ENCODE data around the gene VAPB. TPM values are rescaled to one million over a fixed set of nuclear protein-coding genes. Genes with fewer than 3 reads are reported as not detected.

VAPB gene
- total RNA-seq, 5 donors from 2014 or later (not counting 1 experiment from before 2014, with no cell fraction given): 26.4 to 35.0 (median 30.8) TPM

GRCh38 chr20:58349570-58349969 is 39.5 kb upstream of the VAPB start:
- H3K4me3 Mint-ChIP-seq: no peak overlapping the region
- H3K27ac Mint-ChIP-seq: no peak overlapping the region
- 40% methylated on average over 1 of the region's 3 CpGs for WGBS (ENCODE audit: insufficient coverage)
- ATAC-seq (replicated peaks in 1 of 4) (no peak), DNase-seq (no peak)
- H3K36me3 Mint-ChIP-seq: peaks cover 57% of the 10 kb centered on the region
- H3K4me1 Mint-ChIP-seq: peaks cover 0 to 14% (median 0%) of the 10 kb centered on the region in 3 donors
- Histone ChIP-seq H3K9me3 (no peaks in the 10 kb centered on the region), H3K27me3 (replicated peaks in 1 of 2; ENCODE audit: control insufficient read depth in 2 of 2, extremely low read depth in 1 of 2, insufficient read depth in 2 of 2, low read length in 1 of 2) (no peaks in the 10 kb centered on the region), H3K4me3 (ENCODE audit: control insufficient read depth in 1 of 2, extremely low read depth in 1 of 2, low read length in 1 of 2) (no peak overlapping the region), H3K36me3 (ENCODE audit: control insufficient read depth in 2 of 2, extremely low read depth in 1 of 2, insufficient read depth in 1 of 2, low read length in 1 of 2) (peaks cover 0 to 48% of the 10 kb centered on the region in 2 donors), H3K27ac (ENCODE audit: low read length) (no peak overlapping the region), H3K4me1 (ENCODE audit: control insufficient read depth in 1 of 2, extremely low read depth in 1 of 2, insufficient read depth in 2 of 2, low read length in 2 of 2) (no peaks in the 10 kb centered on the region)
- ChIA-PET POLR2A (no interaction called here), CTCF (no interaction called here)
- peaks cover 0 to 4% (median 0%) of the 10 kb centered on the region in 3 donors for H3K9me3 Mint-ChIP-seq
- no peaks in the 10 kb centered on the region for H3K27me3 Mint-ChIP-seq

GRCh38 chr20:58352468-58352867 is 36.6 kb upstream of the VAPB start:
- DNase-seq (no peak), ATAC-seq (replicated peaks in 1 of 4) (no peak)
- H3K27ac ChIP-seq (ENCODE audit: low read length): no peak overlapping the region
- no peak overlapping the region for H3K27ac Mint-ChIP-seq
- H3K27me3 Mint-ChIP-seq: no peaks in the 10 kb centered on the region
- peaks cover 0 to 43% of the 10 kb centered on the region in 2 donors for H3K36me3 ChIP-seq (ENCODE audit: control insufficient read depth in 2 of 2, extremely low read depth in 1 of 2, insufficient read depth in 1 of 2, low read length in 1 of 2)
- no peaks in the 10 kb centered on the region for H3K4me1 ChIP-seq (ENCODE audit: control insufficient read depth in 1 of 2, extremely low read depth in 1 of 2, insufficient read depth in 2 of 2, low read length in 2 of 2)
- no peak overlapping the region for H3K4me3 Mint-ChIP-seq
- H3K4me3 ChIP-seq (ENCODE audit: control insufficient read depth in 1 of 2, extremely low read depth in 1 of 2, low read length in 1 of 2): no peak overlapping the region
- ChIA-PET POLR2A (interaction anchor here in 1 of 2 donors (0.5 kb wide), 1 partner anchor 20 kb away, joined by 3 read pairs; no protein-coding TSS in a partner anchor), CTCF (no interaction called here)
- no peaks in the 10 kb centered on the region for H3K9me3 Mint-ChIP-seq
- no peaks in the 10 kb centered on the region for H3K27me3 ChIP-seq (replicated peaks in 1 of 2; ENCODE audit: control insufficient read depth in 2 of 2, extremely low read depth in 1 of 2, insufficient read depth in 2 of 2, low read length in 1 of 2)
- H3K4me1 Mint-ChIP-seq: no peaks in the 10 kb centered on the region
- WGBS (ENCODE audit: insufficient coverage): no CpG with 5 or more reads among the region's 2 CpGs
- H3K9me3 ChIP-seq: no peaks in the 10 kb centered on the region
- H3K36me3 Mint-ChIP-seq: peaks cover 42% of the 10 kb centered on the region

GRCh38 chr20:58359441-58359840 is 29.6 kb upstream of the VAPB start:
- WGBS (ENCODE audit: insufficient coverage): 100% methylated on average over 5 of the region's 8 CpGs
- POLR2A ChIA-PET: interaction anchor here (0.6 to 0.7 kb wide), 4 partner anchors 13 to 480 kb away, joined by 3 to 9 read pairs (median 6); no protein-coding TSS in a partner anchor
- H3K4me3 ChIP-seq (ENCODE audit: control insufficient read depth in 1 of 2, extremely low read depth in 1 of 2, low read length in 1 of 2): no peak overlapping the region

GRCh38 chr20:58360936-58361335 is 28.1 kb upstream of the VAPB start:
- no peaks in the 10 kb centered on the region for H3K4me1 ChIP-seq (ENCODE audit: control insufficient read depth in 1 of 2, extremely low read depth in 1 of 2, insufficient read depth in 2 of 2, low read length in 2 of 2)
- H3K4me3 Mint-ChIP-seq: no peak overlapping the region
- no peak overlapping the region for H3K27ac Mint-ChIP-seq
- CTCF ChIA-PET: interaction anchor here (0.6 to 1.4 kb wide), 3 partner anchors 10 to 164 kb away, joined by 3 to 5 read pairs (median 3); partner anchors contain the start of gene VAPB (in 1 of the 2)
- POLR2A ChIA-PET: interaction anchor here in 1 of 2 donors (0.7 kb wide), 1 partner anchor 28 kb away, joined by 3 read pairs; the partner anchor contains the start of gene VAPB
- H3K9me3 ChIP-seq: no peaks in the 10 kb centered on the region
- DNase-seq: no peak
- H3K27me3 ChIP-seq (replicated peaks in 1 of 2; ENCODE audit: control insufficient read depth in 2 of 2, extremely low read depth in 1 of 2, insufficient read depth in 2 of 2, low read length in 1 of 2): no peaks in the 10 kb centered on the region
- peaks cover 50% of the 10 kb centered on the region for H3K36me3 Mint-ChIP-seq
- H3K4me1 Mint-ChIP-seq: no peaks in the 10 kb centered on the region
- no peak overlapping the region for H3K27ac ChIP-seq (ENCODE audit: low read length)
- H3K4me3 ChIP-seq (ENCODE audit: control insufficient read depth in 1 of 2, extremely low read depth in 1 of 2, low read length in 1 of 2): no peak overlapping the region
- ATAC-seq (replicated peaks in 1 of 4): no peak
- no peaks in the 10 kb centered on the region for H3K9me3 Mint-ChIP-seq
- H3K36me3 ChIP-seq (ENCODE audit: control insufficient read depth in 2 of 2, extremely low read depth in 1 of 2, insufficient read depth in 1 of 2, low read length in 1 of 2): peaks cover 8 to 55% of the 10 kb centered on the region in 2 donors
- H3K27me3 Mint-ChIP-seq: no peaks in the 10 kb centered on the region

More at GRCh38 chr20:58359441-58359840, 29.6 kb upstream of the VAPB start:
- CTCF ChIA-PET: interaction anchor here in 1 of 2 donors (0.7 kb wide), 1 partner anchor 14 kb away, joined by 5 read pairs; no protein-coding TSS in a partner anchor
- H3K9me3 Mint-ChIP-seq: no peaks in the 10 kb centered on the region
- Histone ChIP-seq H3K4me1 (ENCODE audit: control insufficient read depth in 1 of 2, extremely low read depth in 1 of 2, insufficient read depth in 2 of 2, low read length in 2 of 2) (no peaks in the 10 kb centered on the region), H3K27me3 (replicated peaks in 1 of 2; ENCODE audit: control insufficient read depth in 2 of 2, extremely low read depth in 1 of 2, insufficient read depth in 2 of 2, low read length in 1 of 2) (no peaks in the 10 kb centered on the region), H3K9me3 (no peaks in the 10 kb centered on the region), H3K36me3 (ENCODE audit: control insufficient read depth in 2 of 2, extremely low read depth in 1 of 2, insufficient read depth in 1 of 2, low read length in 1 of 2) (peaks cover 8 to 68% of the 10 kb centered on the region in 2 donors), H3K27ac (ENCODE audit: low read length) (no peak overlapping the region)
- no peaks in the 10 kb centered on the region for H3K4me1 Mint-ChIP-seq
- peaks cover 52% of the 10 kb centered on the region for H3K36me3 Mint-ChIP-seq
- H3K27ac Mint-ChIP-seq: no peak overlapping the region
- H3K27me3 Mint-ChIP-seq: no peaks in the 10 kb centered on the region
- ATAC-seq (replicated peaks in 1 of 4): no peak
- no peak for DNase-seq
- no peak overlapping the region for H3K4me3 Mint-ChIP-seq

GRCh38 chr20:58361481-58362205 is 27.4 kb upstream of the VAPB start:
- Histone ChIP-seq H3K36me3 (ENCODE audit: control insufficient read depth in 2 of 2, extremely low read depth in 1 of 2, insufficient read depth in 1 of 2, low read length in 1 of 2) (peaks cover 8 to 51% of the 10 kb centered on the region in 2 donors), H3K4me1 (ENCODE audit: control insufficient read depth in 1 of 2, extremely low read depth in 1 of 2, insufficient read depth in 2 of 2, low read length in 2 of 2) (no peaks in the 10 kb centered on the region), H3K9me3 (no peaks in the 10 kb centered on the region), H3K27me3 (replicated peaks in 1 of 2; ENCODE audit: control insufficient read depth in 2 of 2, extremely low read depth in 1 of 2, insufficient read depth in 2 of 2, low read length in 1 of 2) (no peaks in the 10 kb centered on the region), H3K27ac (ENCODE audit: low read length) (no peak overlapping the region), H3K4me3 (ENCODE audit: control insufficient read depth in 1 of 2, extremely low read depth in 1 of 2, low read length in 1 of 2) (no peak overlapping the region)
- DNase-seq (no peak), ATAC-seq (replicated peaks in 1 of 4) (no peak)
- Mint-ChIP-seq H3K4me3 (no peak overlapping the region), H3K36me3 (peaks cover 53% of the 10 kb centered on the region), H3K27ac (no peak overlapping the region), H3K27me3 (no peaks in the 10 kb centered on the region), H3K4me1 (no peaks in the 10 kb centered on the region), H3K9me3 (no peaks in the 10 kb centered on the region)
- ChIA-PET POLR2A (no interaction called here), CTCF (interaction anchor here in 1 of 2 donors (1.4 kb wide), 1 partner anchor 27 kb away, joined by 5 read pairs; the partner anchor contains the start of gene VAPB)
- 95% methylated on average over 6 of the region's 9 CpGs for WGBS (ENCODE audit: insufficient coverage)

GRCh38 chr20:58362206-58362516 is 26.9 kb upstream of the VAPB start:
- WGBS (ENCODE audit: insufficient coverage): no CpG with 5 or more reads among the region's 1 CpG
- no peaks in the 10 kb centered on the region for H3K9me3 ChIP-seq
- H3K27ac Mint-ChIP-seq: no peak overlapping the region
- peaks cover 8 to 46% of the 10 kb centered on the region in 2 donors for H3K36me3 ChIP-seq (ENCODE audit: control insufficient read depth in 2 of 2, extremely low read depth in 1 of 2, insufficient read depth in 1 of 2, low read length in 1 of 2)
- ATAC-seq (replicated peaks in 1 of 4) (no peak), DNase-seq (no peak)
- H3K4me3 Mint-ChIP-seq: no peak overlapping the region
- ChIA-PET POLR2A (no interaction called here), CTCF (interaction anchor here in 1 of 2 donors (1.4 kb wide), 1 partner anchor 27 kb away, joined by 5 read pairs; the partner anchor contains the start of gene VAPB)
- no peak overlapping the region for H3K4me3 ChIP-seq (ENCODE audit: control insufficient read depth in 1 of 2, extremely low read depth in 1 of 2, low read length in 1 of 2)
- no peaks in the 10 kb centered on the region for H3K4me1 ChIP-seq (ENCODE audit: control insufficient read depth in 1 of 2, extremely low read depth in 1 of 2, insufficient read depth in 2 of 2, low read length in 2 of 2)
- H3K36me3 Mint-ChIP-seq: peaks cover 48% of the 10 kb centered on the region
- H3K4me1 Mint-ChIP-seq: no peaks in the 10 kb centered on the region
- H3K27me3 ChIP-seq (replicated peaks in 1 of 2; ENCODE audit: control insufficient read depth in 2 of 2, extremely low read depth in 1 of 2, insufficient read depth in 2 of 2, low read length in 1 of 2): no peaks in the 10 kb centered on the region
- H3K27ac ChIP-seq (ENCODE audit: low read length): no peak overlapping the region
- no peaks in the 10 kb centered on the region for H3K27me3 Mint-ChIP-seq
- H3K9me3 Mint-ChIP-seq: no peaks in the 10 kb centered on the region
